Upper lobe of right lung (tissue), 1 donor: ENCODE results near the gene ETF1. TPM values are rescaled to one million over a fixed set of nuclear protein-coding genes. Genes with fewer than 3 reads are reported as not detected.

Source experiments
- ATAC-seq: fragments of 200-7000 bp; cut with Tn5 transposase; one replicate; pipeline ENCODE4 v1.9.1; 2020; ENCODE audit warnings: mild to moderate bottlenecking, moderate library complexity
- DNase-seq: peaks from one replicate; pipeline ENCODE4 v3.0.0-alpha.2; 2020
- H3K27ac ChIP-seq: fragments of 200-600 bp; one replicate; pipeline ENCODE4 v1.8.0; 2022
- H3K27me3 ChIP-seq: fragments of 200-600 bp; one replicate; pipeline ENCODE4 v1.8.0; 2022; ENCODE audit warnings: mild to moderate bottlenecking
- H3K36me3 ChIP-seq: fragments of 200-600 bp; one replicate; pipeline ENCODE4 v1.8.0; 2022
- H3K4me1 ChIP-seq: fragments of 200-600 bp; one replicate; pipeline ENCODE4 v1.8.0; 2022
- H3K4me3 ChIP-seq: fragments of 200-600 bp; one replicate; pipeline ENCODE4 v1.8.0; 2022; ENCODE audit warnings: mild to moderate bottlenecking
- H3K9me3 ChIP-seq: fragments of 200-600 bp; one replicate; pipeline ENCODE4 v1.8.0; 2022
- CTCF ChIP-seq: fragments of 200-600 bp; IDR thresholded peaks from one replicate; pipeline ENCODE4 v1.8.0; 2022; ENCODE audit warnings: antibody characterized with exemption
- intact Hi-C: fragments of 100-400 bp; cut with DNase I; formaldehyde crosslinking; loops from one replicate; pipeline ENCODE4 v1.11.0; 2022
- total RNA-seq: library from RNA; stranded (reverse); fragmentation: NEBNext Ultra II Directional; extraction: Animal tissue kit (Norgen Biotek cat#: 25700); gene quantifications from one replicate; pipeline ENCODE4 v1.2.1, GENCODE V29; 2021
- donor health status: DM: no; HTN: yes; CAD: no; lungs with severe emphysema.

ETF1 gene
- total RNA-seq, 1 donor from 2014 or later = 114 TPM

- no peak for TF ChIP-seq CTCF
- Histone ChIP-seq H3K4me3 (peak overlapping the region; percentile 100), H3K9me3 (no peaks in the 10 kb centered on the region), H3K36me3 (peaks cover 40% of the 10 kb centered on the region), H3K27ac (peak overlapping the region; percentile 100), H3K27me3 (no peaks in the 10 kb centered on the region), H3K4me1 (peaks cover 14% of the 10 kb centered on the region)
- ATAC-seq (peak; percentile 21), DNase-seq (no peak)
- intact Hi-C loops = no loop called here
Measured at GRCh38 chr5:138574744-138575193, 31.7 kb upstream of the ETF1 start.

GRCh38 chr5:138573949-138574670 lies 31.1 kb upstream of the ETF1 start:
- H3K27me3 ChIP-seq = no peaks in the 10 kb centered on the region
- H3K9me3 ChIP-seq = no peaks in the 10 kb centered on the region
- DNase-seq = no peak
- peak overlapping the region; percentile 100 for H3K27ac ChIP-seq
- peaks cover 14% of the 10 kb centered on the region for H3K4me1 ChIP-seq
- peaks cover 46% of the 10 kb centered on the region for H3K36me3 ChIP-seq
- TF ChIP-seq CTCF = no peak
- peak overlapping the region; percentile 100 for H3K4me3 ChIP-seq
- intact Hi-C loops = no loop called here
- ATAC-seq = no peak

GRCh38 chr5:138573223-138573622 lies 30.2 kb upstream of the ETF1 start:
- intact Hi-C loops = no loop called here
- Histone ChIP-seq H3K9me3 (no peaks in the 10 kb centered on the region), H3K4me3 (no peak overlapping the region), H3K36me3 (peaks cover 55% of the 10 kb centered on the region), H3K4me1 (peaks cover 14% of the 10 kb centered on the region), H3K27me3 (no peaks in the 10 kb centered on the region), H3K27ac (no peak overlapping the region)
- ATAC-seq (no peak), DNase-seq (no peak)
- TF ChIP-seq CTCF = no peak

- no peak for TF ChIP-seq CTCF
- Histone ChIP-seq H3K4me1 (peaks cover 14% of the 10 kb centered on the region), H3K36me3 (peaks cover 79% of the 10 kb centered on the region), H3K4me3 (no peak overlapping the region), H3K27me3 (no peaks in the 10 kb centered on the region), H3K27ac (no peak overlapping the region), H3K9me3 (no peaks in the 10 kb centered on the region)
- no peak for DNase-seq
- ATAC-seq = no peak
- intact Hi-C loops = no loop called here
Measured at GRCh38 chr5:138570871-138571270, 27.8 kb upstream of the ETF1 start.

GRCh38 chr5:138569782-138570181 lies 26.7 kb upstream of the ETF1 start:
- ATAC-seq (no peak), DNase-seq (no peak)
- no peaks in the 10 kb centered on the region for H3K27me3 ChIP-seq
- H3K4me1 ChIP-seq = peaks cover 14% of the 10 kb centered on the region
- no peaks in the 10 kb centered on the region for H3K9me3 ChIP-seq
- TF ChIP-seq CTCF = no peak
- intact Hi-C loops = no loop called here
- H3K36me3 ChIP-seq = peaks cover 90% of the 10 kb centered on the region
- no peak overlapping the region for H3K4me3 ChIP-seq
- H3K27ac ChIP-seq = no peak overlapping the region
